Mesodermal cell (in vitro differentiated cells): ENCODE results near the gene CDH23.

ENCODE experiments used
- H3K27ac ChIP-seq: 2 replicates; pipeline ENCODE4 v1.7.0; 2013; ENCODE audit warnings: mild to moderate bottlenecking, low read depth, low read length, moderate library complexity; ENCODE audit not compliant: severe bottlenecking
- H3K36me3 ChIP-seq: 2 replicates; pipeline ENCODE4 v1.7.1; 2013; ENCODE audit warnings: mild to moderate bottlenecking, low read length, moderate library complexity; ENCODE audit not compliant: control insufficient read depth, insufficient read depth
- H3K4me1 ChIP-seq: one replicate; pipeline ENCODE4 v1.7.1; 2013; ENCODE audit warnings: mild to moderate bottlenecking, low read length; ENCODE audit not compliant: insufficient read depth, control insufficient read depth, poor library complexity, severe bottlenecking
- H3K4me3 ChIP-seq: 2 replicates; pipeline ENCODE4 v1.7.0; 2013; ENCODE audit warnings: low read length, control low read depth, mild to moderate bottlenecking; ENCODE audit not compliant: insufficient read depth, poor library complexity, severe bottlenecking; ENCODE audit errors: extremely low read depth
- H3K9me3 ChIP-seq: 2 replicates; pipeline ENCODE4 v1.7.1; 2013; ENCODE audit warnings: mild to moderate bottlenecking, low read length, moderate library complexity; ENCODE audit not compliant: control insufficient read depth
- WGBS, 2 experiments: methylation state at CpG; one replicate each; pipeline ENCODE4 v1.1.5; 2013; ENCODE audit warnings: missing lambda C conversion rate in 2 of 2; ENCODE audit not compliant: insufficient coverage in 2 of 2; 5-methylcytosine and 5-hydroxymethylcytosine counted together

The CDH23 gene

GRCh38 chr10:71381611-71382010 lies 15.1 kb upstream of the CDH23 start:
- H3K4me3 ChIP-seq, result no peak overlapping the region
- no peaks in the 10 kb centered on the region for H3K4me1 ChIP-seq
- 87 to 89% methylated on average over 3 of the region's 3 CpGs for WGBS, 2 experiments
- no peaks in the 10 kb centered on the region for H3K9me3 ChIP-seq
- no peaks in the 10 kb centered on the region for H3K36me3 ChIP-seq
- no peak overlapping the region for H3K27ac ChIP-seq

DNA sequence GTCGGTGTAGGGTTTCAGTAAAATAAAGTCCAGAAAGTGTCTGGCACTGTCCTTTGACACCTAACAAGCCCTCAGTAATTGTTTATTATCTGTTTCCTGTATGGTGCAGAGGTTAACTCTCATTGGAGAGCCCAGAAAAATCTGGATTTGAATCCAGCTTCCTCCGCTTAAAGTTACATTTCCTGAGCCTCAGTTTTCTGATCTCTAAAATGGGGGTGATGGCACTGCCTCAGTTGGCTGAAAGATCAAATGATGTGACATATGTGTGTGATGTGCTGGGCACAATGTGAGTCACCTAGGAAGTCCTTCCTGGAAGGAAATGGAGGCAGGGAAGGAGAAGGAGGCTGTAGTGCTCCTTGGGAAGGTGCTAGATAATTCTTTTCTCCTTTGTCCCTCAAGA lies 14.7 kb upstream of the CDH23 start:
- WGBS, 2 experiments, result 73 to 86% methylated on average over 2 of the region's 2 CpGs
- Histone ChIP-seq H3K4me3 (no peak overlapping the region), H3K36me3 (no peaks in the 10 kb centered on the region), H3K9me3 (no peaks in the 10 kb centered on the region), H3K27ac (no peak overlapping the region), H3K4me1 (no peaks in the 10 kb centered on the region)

DNA sequence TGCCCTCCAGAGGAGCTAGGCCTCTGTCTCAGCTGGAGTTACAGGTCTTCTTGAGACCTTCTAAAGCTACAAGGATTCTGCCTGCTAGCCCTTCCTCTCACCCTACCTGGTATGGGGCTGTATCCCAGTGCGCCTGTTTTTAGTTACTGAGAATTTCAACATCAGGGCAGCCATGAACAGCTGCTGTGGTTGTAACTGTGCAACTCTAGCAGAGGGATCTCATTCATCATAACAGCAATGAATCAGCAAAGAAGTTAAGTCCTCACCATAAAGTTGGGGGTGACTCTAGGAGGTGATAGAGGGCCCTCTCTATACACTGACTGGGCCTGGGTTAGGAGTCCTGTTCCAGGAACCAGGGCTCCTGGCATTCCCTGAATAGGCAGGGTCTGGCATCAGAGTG lies 14.0 kb upstream of the CDH23 start:
- H3K36me3 ChIP-seq, result no peaks in the 10 kb centered on the region
- WGBS, 2 experiments, result 67% methylated on average over 1 of the region's 1 CpG; no CpG with 5 or more reads in 1 of the 2 experiments
- H3K4me1 ChIP-seq, result no peaks in the 10 kb centered on the region
- H3K9me3 ChIP-seq, result no peaks in the 10 kb centered on the region
- no peak overlapping the region for H3K27ac ChIP-seq
- no peak overlapping the region for H3K4me3 ChIP-seq

GRCh38 chr10:71383972-71384687 lies 12.6 kb upstream of the CDH23 start:
- WGBS, 2 experiments, result 30 to 39% methylated on average over 8 to 9 of the region's 10 CpGs
- Histone ChIP-seq H3K9me3 (no peaks in the 10 kb centered on the region), H3K4me3 (no peak overlapping the region), H3K36me3 (no peaks in the 10 kb centered on the region), H3K4me1 (no peaks in the 10 kb centered on the region), H3K27ac (no peak overlapping the region)

DNA sequence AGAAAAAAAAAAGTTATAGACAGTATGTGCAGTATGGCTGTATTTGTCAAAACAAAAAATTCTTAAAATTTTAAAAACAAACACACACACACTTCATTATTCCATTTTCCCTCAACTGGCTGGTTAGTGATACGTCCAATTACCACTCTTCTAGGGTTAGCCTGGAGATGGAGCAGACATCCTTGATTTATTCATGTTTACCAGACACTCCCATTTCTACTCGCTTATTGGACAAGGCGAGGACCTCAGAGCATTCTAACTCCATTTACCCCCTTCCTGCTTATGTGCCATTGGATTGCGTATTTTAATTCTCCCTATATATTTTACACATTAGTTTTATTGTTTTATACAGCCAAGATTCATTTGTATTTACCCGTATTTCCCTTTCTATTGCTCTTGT lies 8.5 kb upstream of the CDH23 start:
- H3K36me3 ChIP-seq, result no peaks in the 10 kb centered on the region
- no peak overlapping the region for H3K27ac ChIP-seq
- H3K9me3 ChIP-seq, result no peaks in the 10 kb centered on the region
- WGBS, 2 experiments, result 100% methylated on average over 1 to 3 of the region's 5 CpGs
- no peak overlapping the region for H3K4me3 ChIP-seq
- no peaks in the 10 kb centered on the region for H3K4me1 ChIP-seq

DNA sequence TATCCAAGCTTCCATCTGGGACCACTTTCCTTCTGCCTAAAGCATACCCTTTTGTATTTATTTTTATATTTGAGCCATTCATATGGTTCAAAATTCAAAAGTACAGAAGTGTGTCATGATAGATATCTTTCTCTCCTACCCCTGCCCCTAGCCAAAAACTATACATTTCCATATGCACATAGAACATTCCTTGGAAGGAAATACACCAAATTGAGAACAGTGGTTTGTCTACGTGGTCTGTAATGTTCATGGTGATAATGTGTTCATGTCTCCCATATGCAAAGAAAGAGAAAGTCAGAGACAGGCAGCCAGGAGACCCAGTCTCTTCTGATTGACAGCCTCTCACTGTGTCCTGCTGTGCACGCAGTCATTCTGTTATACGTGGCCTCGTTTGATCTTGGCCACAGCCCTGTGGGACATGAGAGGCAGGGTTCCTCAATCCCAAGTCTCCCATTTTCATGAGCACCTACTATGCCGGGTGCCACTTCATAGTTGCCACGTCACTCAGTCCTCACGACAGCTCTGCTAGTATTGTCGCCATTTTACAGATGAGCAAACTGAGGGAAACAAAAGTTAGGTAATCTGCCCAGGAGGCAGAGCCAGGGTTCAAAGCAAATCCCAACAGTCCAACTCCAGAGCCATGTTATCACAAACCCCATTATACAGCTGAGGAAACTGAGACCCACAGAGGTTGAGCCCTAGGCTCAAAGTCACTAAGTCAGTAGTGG lies 8.0 kb upstream of the CDH23 start:
- H3K4me1 ChIP-seq, result no peaks in the 10 kb centered on the region
- no peak overlapping the region for H3K4me3 ChIP-seq
- 75 to 79% methylated on average over 6 to 7 of the region's 8 CpGs for WGBS, 2 experiments

GRCh38 chr10:71389768-71390460 lies 6.8 kb upstream of the CDH23 start:
- H3K4me1 ChIP-seq, result no peaks in the 10 kb centered on the region
- H3K36me3 ChIP-seq, result no peaks in the 10 kb centered on the region
- H3K27ac ChIP-seq, result no peak overlapping the region
- WGBS, 2 experiments, result 84 to 92% methylated on average over 9 to 13 of the region's 14 CpGs
- no peak overlapping the region for H3K4me3 ChIP-seq
- H3K9me3 ChIP-seq, result no peaks in the 10 kb centered on the region

More for the DNA sequence above, 8.0 kb upstream of the CDH23 start:
- H3K27ac ChIP-seq, result no peak overlapping the region
- no peaks in the 10 kb centered on the region for H3K36me3 ChIP-seq
- no peaks in the 10 kb centered on the region for H3K9me3 ChIP-seq

- no peak overlapping the region for H3K4me3 ChIP-seq
- H3K4me1 ChIP-seq, result no peaks in the 10 kb centered on the region
- H3K36me3 ChIP-seq, result no peaks in the 10 kb centered on the region
- H3K9me3 ChIP-seq, result no peaks in the 10 kb centered on the region
- 64 to 78% methylated on average over 9 to 10 of the region's 10 CpGs for WGBS, 2 experiments
- H3K27ac ChIP-seq, result no peak overlapping the region
Measured at GRCh38 chr10:71390461-71390835, 6.3 kb upstream of the CDH23 start.

- no peaks in the 10 kb centered on the region for H3K4me1 ChIP-seq
- no peaks in the 10 kb centered on the region for H3K36me3 ChIP-seq
- H3K4me3 ChIP-seq, result no peak overlapping the region
- no peak overlapping the region for H3K27ac ChIP-seq
- H3K9me3 ChIP-seq, result no peaks in the 10 kb centered on the region
- WGBS, 2 experiments, result 72 to 92% methylated on average over 3 of the region's 3 CpGs
Measured at GRCh38 chr10:71390921-71391690, 5.6 kb upstream of the CDH23 start.

DNA sequence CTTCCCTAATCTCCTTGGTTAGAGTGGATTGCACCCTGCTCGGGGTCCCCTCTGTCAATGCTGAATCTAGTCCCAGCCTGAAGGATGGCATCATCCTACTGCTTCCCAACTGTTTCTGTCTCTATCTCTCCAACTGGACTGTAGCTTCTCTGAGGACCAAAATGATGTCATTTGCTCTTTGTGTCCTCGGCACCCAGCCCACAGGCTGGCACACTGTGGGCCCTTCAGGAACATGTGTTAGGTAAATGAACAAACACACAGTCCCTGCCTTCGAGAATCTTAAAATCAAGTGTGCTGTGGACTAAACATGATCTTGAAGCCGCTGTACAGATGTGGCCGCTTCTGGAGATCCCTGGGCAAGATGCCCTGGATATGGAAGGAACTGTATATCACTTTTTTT lies 5.0 kb upstream of the CDH23 start:
- Histone ChIP-seq H3K4me1 (no peaks in the 10 kb centered on the region), H3K4me3 (no peak overlapping the region), H3K27ac (no peak overlapping the region), H3K36me3 (no peaks in the 10 kb centered on the region), H3K9me3 (no peaks in the 10 kb centered on the region)
- WGBS, 2 experiments, result 89 to 93% methylated on average over 3 of the region's 5 CpGs
